ENCODE results near the gene RBM33. TPM values are rescaled to one million over a fixed set of nuclear protein-coding genes. Genes with fewer than 3 reads are reported as not detected.

The RBM33 gene
- total and polyA plus RNA-seq, 10 donors = 9.7 to 109 (median 90.0) TPM

GRCh38 chr7:155604504-155604997 is 39.9 kb upstream of the RBM33 start:
- Histone ChIP-seq H3K9me3 (no peaks in the 10 kb centered on the region), H3K4me3 (no peak overlapping the region), H3K4me1 (peaks cover 0 to 3% (median 0%) of the 10 kb centered on the region in 6 donors), H3K27ac (no peak overlapping the region), H3K27me3 (replicated peaks in 1 of 7) (peaks cover 0 to 34% (median 0%) of the 10 kb centered on the region in 7 donors), H3K36me3 (no peaks in the 10 kb centered on the region)
- TF ChIP-seq POLR2AphosphoS5 (IDR thresholded peaks at IDR 0.05) (no peak), POLR2A (IDR thresholded peaks at IDR 0.05) (no peak), CTCF (IDR thresholded peaks at IDR 0.05 in 8 of 11, conservative IDR thresholded peaks at IDR 0.05 in 3 of 11) (no peak)
- DNase-seq = no peak
- 77 to 83% (median 82%) methylated on average over 8 of the region's 8 CpGs for WGBS, 5 donors
- intact Hi-C loops (cut with DNase I; ENCODE audit: low total_unique reads) = no loop called here

- 89 to 95% (median 93%) methylated on average over 12 of the region's 12 CpGs for WGBS, 5 donors
- DNase-seq = peak; percentile 32
- intact Hi-C loops (cut with DNase I; ENCODE audit: low total_unique reads) = no loop called here
- Histone ChIP-seq H3K27me3 (replicated peaks in 1 of 7) (peaks cover 0 to 3% (median 0%) of the 10 kb centered on the region in 7 donors), H3K27ac (no peak overlapping the region), H3K36me3 (no peaks in the 10 kb centered on the region), H3K9me3 (no peaks in the 10 kb centered on the region), H3K4me3 (no peak overlapping the region), H3K4me1 (peaks cover 0 to 4% (median 0%) of the 10 kb centered on the region in 6 donors)
- TF ChIP-seq POLR2A (IDR thresholded peaks at IDR 0.05) = no peak
- TF ChIP-seq CTCF (IDR thresholded peaks at IDR 0.05 in 8 of 11, conservative IDR thresholded peaks at IDR 0.05 in 3 of 11) = no peak
- no peak for TF ChIP-seq POLR2AphosphoS5 (IDR thresholded peaks at IDR 0.05)
Measured at GRCh38 chr7:155609185-155609584, 35.3 kb upstream of the RBM33 start.

- peaks cover 0 to 3% (median 0%) of the 10 kb centered on the region in 7 donors for H3K27me3 ChIP-seq (replicated peaks in 1 of 7)
- intact Hi-C loops (cut with DNase I; ENCODE audit: low total_unique reads) = no loop called here
- no peak overlapping the region for H3K27ac ChIP-seq
- H3K36me3 ChIP-seq = no peaks in the 10 kb centered on the region
- peaks cover 0 to 3% (median 0%) of the 10 kb centered on the region in 8 donors for H3K9me3 ChIP-seq
- peaks cover 0 to 4% (median 0%) of the 10 kb centered on the region in 6 donors for H3K4me1 ChIP-seq
- WGBS, 5 donors = 29 to 46% (median 41%) methylated on average over 11 of the region's 11 CpGs
- H3K4me3 ChIP-seq = no peak overlapping the region
- DNase-seq = peak; percentile 60
- no peak for TF ChIP-seq POLR2A (IDR thresholded peaks at IDR 0.05)
- no peak for TF ChIP-seq CTCF (IDR thresholded peaks at IDR 0.05 in 8 of 11, conservative IDR thresholded peaks at IDR 0.05 in 3 of 11)
- TF ChIP-seq POLR2AphosphoS5 (IDR thresholded peaks at IDR 0.05) = no peak
Measured at GRCh38 chr7:155610633-155611193, 33.7 kb upstream of the RBM33 start.

GRCh38 chr7:155611808-155612447 is 32.5 kb upstream of the RBM33 start:
- peaks cover 0 to 4% (median 0%) of the 10 kb centered on the region in 6 donors for H3K4me1 ChIP-seq
- H3K9me3 ChIP-seq = peaks cover 0 to 3% (median 0%) of the 10 kb centered on the region in 8 donors
- 82 to 88% (median 83%) methylated on average over 9 of the region's 9 CpGs for WGBS, 5 donors
- intact Hi-C loops (cut with DNase I; ENCODE audit: low total_unique reads) = no loop called here
- no peak overlapping the region for H3K27ac ChIP-seq
- peaks cover 0 to 3% (median 0%) of the 10 kb centered on the region in 7 donors for H3K27me3 ChIP-seq (replicated peaks in 1 of 7)
- H3K4me3 ChIP-seq = no peak overlapping the region
- DNase-seq = no peak
- H3K36me3 ChIP-seq = no peaks in the 10 kb centered on the region
- no peak for TF ChIP-seq POLR2A (IDR thresholded peaks at IDR 0.05)
- no peak for TF ChIP-seq CTCF (IDR thresholded peaks at IDR 0.05 in 8 of 11, conservative IDR thresholded peaks at IDR 0.05 in 3 of 11)
- no peak for TF ChIP-seq POLR2AphosphoS5 (IDR thresholded peaks at IDR 0.05)
